Measurements from ENCODE around the gene COA3. TPM values are rescaled to one million over a fixed set of nuclear protein-coding genes. Genes with fewer than 3 reads are reported as not detected.

The COA3 gene
- total RNA-seq, 1 experiment from 2014 or later = 74.2 TPM

GRCh38 chr17:42779304-42779935 lies 19.1 kb downstream of the COA3 start:
- Histone ChIP-seq H3K4me2 (ENCODE audit: insufficient read depth, insufficient read length, low read length) (peak overlapping the region; percentile 47), H2AK5ac (ENCODE audit: insufficient read length, low read length) (no peak overlapping the region), H3K27ac (ENCODE audit: insufficient read length, low read depth, low read length) (no peak overlapping the region), H3K4me1 (ENCODE audit: insufficient read depth, low read length) (no peaks in the 10 kb centered on the region), H3K14ac (ENCODE audit: insufficient read depth, low read length) (no peak overlapping the region), H3T11ph (ENCODE audit: low read length) (no peak overlapping the region), H3K79me1 (ENCODE audit: insufficient read depth, low read depth, low read length, poor library complexity, severe bottlenecking) (no peaks in the 10 kb centered on the region), H3K27me3 (ENCODE audit: insufficient read depth, low read length) (peaks cover 10% of the 10 kb centered on the region; the same call in 1 of the 2 replicates), H3K9ac (ENCODE audit: extremely low read depth, insufficient read length, low read length) (no peak overlapping the region), H3K18ac (ENCODE audit: insufficient read length, low read depth, low read length) (no peak overlapping the region), H4K91ac (ENCODE audit: insufficient read length, low read depth, low read length) (no peak overlapping the region), H2BK15ac (ENCODE audit: low read depth, low read length) (no peak overlapping the region), H2BK5ac (ENCODE audit: insufficient read length, low read length) (no peak overlapping the region), H2BK120ac (ENCODE audit: low read depth, low read length, poor library complexity, severe bottlenecking) (no peak overlapping the region), H4K20me1 (ENCODE audit: control insufficient read depth, insufficient read depth, insufficient read length) (no peaks in the 10 kb centered on the region), H2BK12ac (ENCODE audit: insufficient read length, low read depth, low read length) (no peak overlapping the region), H2BK20ac (ENCODE audit: low read depth, low read length, poor library complexity, severe bottlenecking) (no peak overlapping the region), H3K9me3 (ENCODE audit: control insufficient read depth, low read depth, low read length) (no peaks in the 10 kb centered on the region), H3K79me2 (ENCODE audit: insufficient read depth, low read length) (no peaks in the 10 kb centered on the region), H4K5ac (ENCODE audit: insufficient read length, low read depth, low read length) (no peak overlapping the region), H4K8ac (replicated peaks; ENCODE audit: insufficient read length, low read depth, low read length) (no peak overlapping the region), H3K23ac (ENCODE audit: insufficient read length, low read depth, low read length) (no peak overlapping the region), H3K23me2 (ENCODE audit: insufficient read length, low read depth, low read length, poor library complexity, severe bottlenecking) (peaks cover 8% of the 10 kb centered on the region), H3K4ac (ENCODE audit: low read depth, low read length) (no peak overlapping the region), H3K56ac (ENCODE audit: insufficient read length, low read depth, low read length) (no peak overlapping the region), H2AFZ (ENCODE audit: low read length) (no peak overlapping the region)
- peaks cover 4 to 44% (median 41%) of the 10 kb centered on the region in 3 experiments for H3K36me3 Mint-ChIP-seq (ENCODE audit: insufficient read depth in 1 of 3, low read depth in 3 of 3)
- WGBS (ENCODE audit: extremely low coverage, insufficient read length, low lambda C conversion rate) = no CpG with 5 or more reads among the region's 3 CpGs
- peak overlapping the region; percentile 60 to 80 for H3K4me3 Mint-ChIP-seq
- no peak for TF ChIP-seq CTCF (conservative IDR thresholded peaks at IDR 0.05)
- DNase-seq = no peak
- H3K27ac Mint-ChIP-seq = peak overlapping the region in 1 of 3 experiments; percentile 28; a peak in 3 of 7 replicates
- peaks cover 28% of the 10 kb centered on the region for H3K27me3 Mint-ChIP-seq (ENCODE audit: low read depth)
- H3K9me3 Mint-ChIP-seq = no peaks in the 10 kb centered on the region
- H3K4me1 Mint-ChIP-seq = peaks cover 21 to 22% of the 10 kb centered on the region in 2 experiments

All from H9 (cell line).